GM04504 (cell line): ENCODE data around the gene CTNNBL1.

Experiments used
- DNase-seq: peaks from one replicate; pipeline ENCODE4 v3.0.0-alpha.2; 2012; ENCODE audit warnings: low read depth

CTNNBL1 gene

DNA sequence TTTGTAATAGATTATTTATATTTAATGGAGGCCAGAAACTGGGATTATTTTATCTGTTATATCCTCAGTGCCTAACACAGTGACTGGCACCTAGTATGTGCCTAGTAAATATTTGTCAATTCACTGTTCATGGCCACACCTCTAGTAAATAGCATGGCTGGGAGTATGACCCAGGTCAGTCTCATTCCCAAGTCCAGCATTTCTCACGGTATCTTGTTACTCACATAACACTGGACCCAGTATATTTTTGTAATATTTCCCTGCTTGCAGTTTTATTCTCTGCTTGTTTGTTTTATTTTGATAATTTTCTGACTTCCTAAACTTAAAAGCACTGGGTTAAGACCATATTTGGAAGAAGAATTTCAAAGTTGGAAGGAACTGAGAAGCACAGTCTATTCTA lies 47.7 kb downstream of the CTNNBL1 start:
- no peak for DNase-seq

DNA sequence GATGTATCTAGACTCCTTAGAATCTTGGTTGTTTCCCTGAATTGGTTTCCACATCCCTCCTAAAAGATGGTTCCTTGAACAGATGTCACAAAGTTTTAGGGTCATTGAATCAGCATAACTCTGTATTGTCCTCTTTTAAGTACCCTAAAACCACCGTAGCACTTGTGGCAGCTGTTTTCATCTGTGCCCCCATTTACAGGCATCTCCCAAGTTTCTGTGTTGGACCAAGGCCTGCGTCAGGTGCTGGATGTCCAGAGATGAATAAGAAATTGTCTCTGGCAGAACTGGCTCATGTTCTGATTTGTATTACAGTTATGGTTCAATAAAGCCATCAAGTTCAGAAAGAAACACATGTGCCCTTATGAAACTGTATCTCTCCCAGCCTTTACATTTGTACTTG lies 48.3 kb downstream of the CTNNBL1 start:
- no peak for DNase-seq

DNA sequence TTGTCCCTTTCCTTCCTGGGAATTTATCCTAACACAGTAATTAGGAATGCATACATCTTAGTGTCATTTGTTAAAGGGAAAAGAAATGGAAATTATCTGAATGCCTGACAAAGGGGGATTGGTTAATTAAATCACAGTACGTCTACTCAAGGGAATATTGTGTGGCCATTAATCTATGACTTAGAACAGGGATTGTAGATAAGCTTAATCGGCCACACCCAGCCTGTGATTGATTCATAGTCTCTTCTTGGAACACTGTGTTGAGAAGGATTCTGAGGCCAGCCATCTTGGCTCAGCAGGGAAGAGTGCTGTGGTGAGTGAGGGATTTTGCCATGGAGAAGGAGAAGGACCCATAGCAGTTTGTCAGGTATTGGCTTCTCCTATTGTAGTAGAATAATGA lies 50.5 kb downstream of the CTNNBL1 start:
- DNase-seq = no peak

- no peak for DNase-seq
Measured at GRCh38 chr20:37745553-37745952, 51.7 kb downstream of the CTNNBL1 start.

- no peak for DNase-seq
Measured at GRCh38 chr20:37748015-37748414, 54.2 kb downstream of the CTNNBL1 start.

DNA sequence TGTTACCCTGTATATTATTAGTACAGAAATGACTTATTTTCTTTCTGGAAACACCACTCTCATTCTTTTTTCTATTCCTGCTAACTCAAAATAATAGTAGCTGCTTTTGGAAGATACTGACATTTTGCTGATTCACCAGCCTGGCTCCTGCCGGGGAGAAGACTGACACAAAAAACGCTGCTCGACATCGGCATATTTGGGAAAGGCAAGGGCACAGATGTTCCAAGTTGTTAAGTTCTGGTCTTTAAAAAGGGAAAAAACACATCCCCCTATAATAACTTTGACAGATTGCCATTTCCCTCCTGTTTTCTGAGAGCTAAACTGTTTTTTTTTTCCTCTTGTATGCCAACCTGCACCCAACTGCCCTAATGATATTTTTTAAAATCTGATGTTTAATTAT lies 55.4 kb downstream of the CTNNBL1 start:
- DNase-seq = no peak

- DNase-seq = no peak
Measured at GRCh38 chr20:37749620-37750403, 56.0 kb downstream of the CTNNBL1 start.

GRCh38 chr20:37755665-37756064 lies 61.8 kb downstream of the CTNNBL1 start:
- DNase-seq = no peak

- DNase-seq = no peak
Measured at GRCh38 chr20:37756234-37756633, 62.4 kb downstream of the CTNNBL1 start.

GRCh38 chr20:37757550-37757949 lies 63.7 kb downstream of the CTNNBL1 start:
- DNase-seq = no peak

- DNase-seq = no peak
Measured at GRCh38 chr20:37758332-37758731, 64.5 kb downstream of the CTNNBL1 start.

GRCh38 chr20:37759052-37759553 lies 65.3 kb downstream of the CTNNBL1 start:
- no peak for DNase-seq

- DNase-seq = no peak
Measured at GRCh38 chr20:37759761-37760209, 66.0 kb downstream of the CTNNBL1 start.

DNA sequence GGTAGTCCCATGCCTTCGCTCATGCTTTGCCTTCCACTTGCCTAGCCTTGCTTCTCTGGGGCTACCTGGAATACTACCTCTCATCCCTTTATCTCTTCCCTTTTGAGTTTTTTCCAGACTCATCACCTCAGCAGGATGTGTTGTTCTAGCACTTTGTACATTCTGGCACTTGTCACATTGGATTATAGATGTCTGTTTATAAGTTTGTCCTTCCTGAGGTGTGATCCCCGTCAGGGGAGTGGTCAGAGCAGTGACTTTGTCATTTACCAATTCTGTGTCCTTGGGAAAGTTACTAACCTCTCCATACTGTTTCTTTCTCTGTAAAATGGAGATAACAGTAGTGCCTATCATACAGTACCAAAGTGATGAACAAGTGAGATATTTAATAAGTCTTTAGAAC lies 66.5 kb downstream of the CTNNBL1 start:
- DNase-seq = no peak

- no peak for DNase-seq
Measured at GRCh38 chr20:37762716-37763485, 69.1 kb downstream of the CTNNBL1 start.

- DNase-seq = no peak
Measured at GRCh38 chr20:37764333-37764935, 70.6 kb downstream of the CTNNBL1 start.

- no peak for DNase-seq
Measured at GRCh38 chr20:37770908-37771307, 77.1 kb downstream of the CTNNBL1 start.

GRCh38 chr20:37773291-37773826 lies 79.5 kb downstream of the CTNNBL1 start:
- DNase-seq = no peak

- no peak for DNase-seq
Measured at GRCh38 chr20:37774156-37774555, 80.3 kb downstream of the CTNNBL1 start.

DNA sequence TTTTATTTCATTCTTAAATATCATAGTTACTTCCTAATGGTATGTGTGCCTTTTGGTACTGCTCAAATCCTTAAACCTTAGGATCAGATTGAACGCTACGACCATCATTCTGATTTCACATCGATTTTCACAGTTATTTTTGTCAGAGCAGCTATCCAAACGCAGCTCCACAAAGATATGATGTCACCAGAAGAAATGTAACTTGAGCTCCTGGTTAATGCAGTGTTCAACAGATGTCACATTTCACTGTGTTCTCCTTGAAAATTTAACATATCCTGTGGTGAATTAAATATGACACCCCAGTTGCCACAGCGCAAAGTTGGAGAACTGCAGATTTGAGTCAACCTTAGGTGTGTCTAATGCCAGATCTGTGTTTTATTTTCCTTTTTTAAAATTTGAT lies 81.4 kb downstream of the CTNNBL1 start:
- DNase-seq = no peak

- DNase-seq = no peak
Measured at GRCh38 chr20:37776049-37776448, 82.2 kb downstream of the CTNNBL1 start.

- no peak for DNase-seq
Measured at GRCh38 chr20:37776526-37776925, 82.7 kb downstream of the CTNNBL1 start.
